ENCODE results near the gene CSNK1A1. TPM values are rescaled to one million over a fixed set of nuclear protein-coding genes. Genes with fewer than 3 reads are reported as not detected.
"Not testable (repeated sequence)": the region's sequence is repeated elsewhere in the genome, so short reads cannot be mapped to it uniquely, and the experiment has no call there.

The CSNK1A1 gene
- polyA plus RNA-seq, 1 of the 3 experiments (the other 2 are of a cell fraction) = 70.7 TPM

DNA sequence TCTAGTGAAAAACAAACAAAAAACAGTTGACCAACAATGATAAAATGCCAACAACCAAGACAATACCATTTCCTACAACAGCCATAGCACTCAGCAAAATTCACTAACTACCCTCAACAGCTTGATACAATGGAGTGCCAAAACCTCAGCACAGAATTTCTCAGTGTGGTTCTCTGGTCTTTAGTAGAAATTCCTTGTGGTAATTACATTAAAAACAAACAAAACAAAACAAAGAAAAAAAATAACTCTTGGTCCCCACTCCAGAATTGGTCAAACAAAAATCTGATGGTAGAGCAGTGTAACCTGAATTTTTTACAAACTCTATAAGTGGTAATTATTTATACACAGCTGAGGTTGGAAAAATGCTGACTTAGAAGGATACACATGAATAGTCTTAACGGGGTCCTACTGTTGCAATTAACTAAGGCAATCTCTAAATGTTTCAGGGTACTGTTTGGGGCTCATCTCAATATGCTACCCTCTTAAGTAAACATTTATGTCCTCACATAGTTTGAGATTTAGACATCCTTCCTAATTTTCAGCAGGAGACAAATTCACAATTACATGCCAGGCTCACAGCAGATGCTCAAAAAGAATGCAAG, 13.8 kb downstream of the CSNK1A1 start:
- Histone ChIP-seq H3K9ac (no peak overlapping the region), H3F3A (replicated peaks; ENCODE audit: insufficient read depth) (peaks cover 8% of the 10 kb centered on the region), H3K9me3 (no peaks in the 10 kb centered on the region), H3K79me2 (ENCODE audit: insufficient read depth) (peaks cover 99% of the 10 kb centered on the region), H3K4me2 (no peak overlapping the region), H3K4me3 (ENCODE audit: low read depth in 2 of 2, low read length in 1 of 2) (no peak overlapping the region), H4K20me1 (ENCODE audit: insufficient read depth) (peaks cover 96% of the 10 kb centered on the region), H3K27ac (ENCODE audit: low read depth in 2 of 2, low read length in 1 of 2) (no peak overlapping the region), H3K9me2 (no peaks in the 10 kb centered on the region), H3K27me3 (ENCODE audit: insufficient read depth) (no peaks in the 10 kb centered on the region), H3K4me1 (ENCODE audit: control insufficient read depth in 1 of 2, insufficient read depth in 2 of 2, low read depth in 1 of 2, low read length in 1 of 2) (no peaks in the 10 kb centered on the region; a peak in 1 of 4 replicates), H3K36me3 (replicated peaks in 1 of 2; ENCODE audit: control insufficient read depth in 1 of 2, insufficient read depth in 2 of 2, low read length in 1 of 2) (peaks cover 23 to 48% of the 10 kb centered on the region in 2 experiments), H2AFZ (ENCODE audit: low read depth) (no peak overlapping the region)
- TF ChIP-seq JUND (IDR thresholded peaks at IDR 0.05) (no peak), GABPA (IDR thresholded peaks at IDR 0.05; ENCODE audit: low read depth) (no peak), TAF1 (IDR thresholded peaks at IDR 0.05; ENCODE audit: borderline replicate concordance, low read depth, low read length) (no peak), MEF2A (IDR thresholded peaks at IDR 0.05; ENCODE audit: borderline replicate concordance, low read depth) (no peak), EZH2phosphoT487 (IDR thresholded peaks at IDR 0.05; ENCODE audit: borderline replicate concordance, low read depth) (no peak), REST (IDR thresholded peaks at IDR 0.05; ENCODE audit: low read depth, low read length) (no peak), YY1 (IDR thresholded peaks at IDR 0.05; ENCODE audit: low read depth) (no peak), RAD21 (IDR thresholded peaks at IDR 0.05; ENCODE audit: low read length) (no peak), SIN3A (IDR thresholded peaks at IDR 0.05; ENCODE audit: borderline replicate concordance, low read depth, low read length) (no peak), CTCF (IDR thresholded peaks at IDR 0.05) (no peak), TCF12 (IDR thresholded peaks at IDR 0.05) (no peak), EP300 (IDR thresholded peaks at IDR 0.05; ENCODE audit: borderline replicate concordance in 1 of 2, low read depth in 1 of 2, low read length in 1 of 2) (no peak), SMC3 (IDR thresholded peaks at IDR 0.05; ENCODE audit: low read depth, low read length) (no peak)
- TF ChIP-seq, protein P1, sequence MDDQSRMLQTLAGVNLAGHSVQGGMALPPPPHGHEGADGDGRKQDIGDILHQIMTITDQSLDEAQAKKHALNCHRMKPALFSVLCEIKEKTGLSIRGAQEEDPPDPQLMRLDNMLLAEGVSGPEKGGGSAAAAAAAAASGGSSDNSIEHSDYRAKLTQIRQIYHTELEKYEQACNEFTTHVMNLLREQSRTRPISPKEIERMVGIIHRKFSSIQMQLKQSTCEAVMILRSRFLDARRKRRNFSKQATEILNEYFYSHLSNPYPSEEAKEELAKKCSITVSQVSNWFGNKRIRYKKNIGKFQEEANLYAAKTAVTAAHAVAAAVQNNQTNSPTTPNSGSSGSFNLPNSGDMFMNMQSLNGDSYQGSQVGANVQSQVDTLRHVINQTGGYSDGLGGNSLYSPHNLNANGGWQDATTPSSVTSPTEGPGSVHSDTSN (IDR thresholded peaks at IDR 0.05) = no peak
- ChIA-PET POLR2A (interaction anchor here (0.7 to 1.2 kb wide), 3 partner anchors 10 to 394 kb away, joined by 3 to 4 read pairs (median 4); partner anchors contain the start of gene CSNK1A1), CTCF (interaction anchor here (2.1 kb wide), 1 partner anchor 170 kb away, joined by 6 read pairs; no protein-coding TSS in a partner anchor)
- WGBS (ENCODE audit: low lambda C conversion rate) = 94% methylated on average over 1 of the region's 1 CpG
- DNase-seq = no peak

DNA sequence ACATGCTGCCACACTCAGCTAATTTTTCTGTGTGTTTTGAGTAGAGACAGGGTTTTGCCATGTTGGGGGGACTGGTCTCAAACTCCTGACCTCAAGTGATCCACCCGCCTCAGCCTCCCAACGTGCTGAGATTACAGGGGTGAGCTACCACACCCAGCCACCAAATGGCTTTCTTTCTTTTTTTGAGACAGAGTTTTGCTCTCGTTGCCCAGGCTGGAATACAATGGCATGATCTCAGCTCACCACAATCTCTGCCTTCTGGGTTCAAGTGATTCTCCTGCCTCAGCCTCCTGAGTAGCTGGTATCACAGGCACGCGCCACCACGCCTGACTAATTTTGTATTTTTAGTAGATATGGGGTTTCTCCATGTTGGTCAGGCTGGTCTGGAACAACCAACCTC, 15.5 kb downstream of the CSNK1A1 start:
- H3K27me3 ChIP-seq (ENCODE audit: insufficient read depth); H3K4me2 ChIP-seq; H3K9me3 ChIP-seq; H3K27ac ChIP-seq (ENCODE audit: low read depth in 2 of 2, low read length in 1 of 2); POLR2A ChIA-PET; H3K9me2 ChIP-seq; DNase-seq; H3K9ac ChIP-seq; H3F3A ChIP-seq (replicated peaks; ENCODE audit: insufficient read depth); H3K4me3 ChIP-seq (ENCODE audit: low read depth in 2 of 2, low read length in 1 of 2); H3K4me1 ChIP-seq (ENCODE audit: control insufficient read depth in 1 of 2, insufficient read depth in 2 of 2, low read depth in 1 of 2, low read length in 1 of 2); H2AFZ ChIP-seq (ENCODE audit: low read depth): not testable (repeated sequence)
- Histone ChIP-seq H3K36me3 (replicated peaks in 1 of 2; ENCODE audit: control insufficient read depth in 1 of 2, insufficient read depth in 2 of 2, low read length in 1 of 2) (peaks cover 20 to 40% of the 10 kb centered on the region in 2 experiments), H4K20me1 (ENCODE audit: insufficient read depth) (peaks cover 99% of the 10 kb centered on the region), H3K79me2 (ENCODE audit: insufficient read depth) (peaks cover 100% of the 10 kb centered on the region)
- 94% methylated on average over 6 of the region's 6 CpGs for WGBS (ENCODE audit: low lambda C conversion rate)
- CTCF ChIA-PET = interaction anchor here (1.0 to 3.7 kb wide), 5 partner anchors 14 to 455 kb away, joined by 3 to 9 read pairs (median 4); partner anchors contain the start of gene CSNK1A1

Measured in SK-N-SH (cell line).